Measurements from ENCODE around the gene OR2V2.

DNA sequence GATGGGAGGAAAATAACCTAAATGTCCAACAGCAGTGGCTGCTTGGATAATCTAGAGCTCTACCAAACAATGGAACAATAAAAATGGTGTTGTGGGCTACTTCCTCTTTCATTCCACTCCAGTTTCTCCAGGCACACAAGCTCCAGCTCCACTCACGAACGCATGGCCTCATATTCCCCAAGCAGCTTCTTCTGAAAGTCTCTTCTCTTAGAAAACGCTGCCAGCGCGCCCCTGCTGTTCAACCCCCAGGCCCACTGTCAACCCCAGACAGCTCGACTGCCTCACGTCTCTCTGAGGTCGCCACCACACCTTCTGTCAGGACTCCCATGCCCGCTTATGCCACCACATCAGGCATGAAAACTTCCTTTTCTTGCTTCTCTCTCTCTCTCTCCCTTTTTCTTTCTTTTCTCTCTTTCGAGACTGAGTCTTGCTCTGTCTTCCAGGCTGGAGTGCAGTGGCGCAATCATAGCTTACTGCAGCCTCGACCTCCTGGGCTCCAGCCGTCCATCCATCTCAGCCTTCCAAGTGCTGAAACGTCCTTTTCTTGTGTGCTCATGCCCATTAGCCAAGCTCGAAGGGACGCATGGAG lies 16.2 kb downstream of the OR2V2 start:
- TF ChIP-seq POLR2A (IDR thresholded peaks at IDR 0.05; ENCODE audit: low read length) (no peak), RAD21 (conservative IDR thresholded peaks at IDR 0.05 in 1 of 2, IDR thresholded peaks at IDR 0.05 in 1 of 2) (no peak), SREBF2 (IDR thresholded peaks at IDR 0.05) (peak; percentile 63), FOSL2 (IDR thresholded peaks at IDR 0.05) (no peak), FOSL2 (CRISPR knock-in tag; IDR thresholded peaks at IDR 0.05) (no peak), ZNF302 (CRISPR knock-in tag; IDR thresholded peaks at IDR 0.05) (no peak)
- TF ChIP-seq, protein P1, sequence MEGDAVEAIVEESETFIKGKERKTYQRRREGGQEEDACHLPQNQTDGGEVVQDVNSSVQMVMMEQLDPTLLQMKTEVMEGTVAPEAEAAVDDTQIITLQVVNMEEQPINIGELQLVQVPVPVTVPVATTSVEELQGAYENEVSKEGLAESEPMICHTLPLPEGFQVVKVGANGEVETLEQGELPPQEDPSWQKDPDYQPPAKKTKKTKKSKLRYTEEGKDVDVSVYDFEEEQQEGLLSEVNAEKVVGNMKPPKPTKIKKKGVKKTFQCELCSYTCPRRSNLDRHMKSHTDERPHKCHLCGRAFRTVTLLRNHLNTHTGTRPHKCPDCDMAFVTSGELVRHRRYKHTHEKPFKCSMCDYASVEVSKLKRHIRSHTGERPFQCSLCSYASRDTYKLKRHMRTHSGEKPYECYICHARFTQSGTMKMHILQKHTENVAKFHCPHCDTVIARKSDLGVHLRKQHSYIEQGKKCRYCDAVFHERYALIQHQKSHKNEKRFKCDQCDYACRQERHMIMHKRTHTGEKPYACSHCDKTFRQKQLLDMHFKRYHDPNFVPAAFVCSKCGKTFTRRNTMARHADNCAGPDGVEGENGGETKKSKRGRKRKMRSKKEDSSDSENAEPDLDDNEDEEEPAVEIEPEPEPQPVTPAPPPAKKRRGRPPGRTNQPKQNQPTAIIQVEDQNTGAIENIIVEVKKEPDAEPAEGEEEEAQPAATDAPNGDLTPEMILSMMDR (IDR thresholded peaks at IDR 0.05): no peak
